Osteoblast (primary cell): ENCODE results near the gene SLC1A3. TPM values are rescaled to one million over a fixed set of nuclear protein-coding genes. Genes with fewer than 3 reads are reported as not detected.

Experiments
- DNase-seq: peaks from one replicate; pipeline ENCODE4 v3.0.0; 2011; ENCODE audit warnings: low spot score, mixed read lengths; ENCODE audit not compliant: insufficient read length; ENCODE audit errors: missing footprints
- H2AFZ ChIP-seq: 2 replicates; pipeline ENCODE4 v1.6.0; 2011; ENCODE audit warnings: mild to moderate bottlenecking, low read length
- H3K27ac ChIP-seq: 2 replicates; pipeline ENCODE4 v1.5.1; 2011; ENCODE audit warnings: mild to moderate bottlenecking, low read depth, low read length, moderate library complexity
- H3K27me3 ChIP-seq: 2 replicates; pipeline ENCODE4 v1.6.0; 2012; ENCODE audit warnings: mild to moderate bottlenecking, control low read depth, inconsistent platforms, low read length, moderate library complexity; ENCODE audit not compliant: insufficient read depth
- H3K36me3 ChIP-seq: 2 replicates; pipeline ENCODE4 v1.5.1; 2011; ENCODE audit warnings: mild to moderate bottlenecking, low read length, control low read depth, moderate library complexity; ENCODE audit not compliant: insufficient read depth
- H3K4me1 ChIP-seq: 2 replicates; pipeline ENCODE4 v1.5.1; 2011; ENCODE audit warnings: mild to moderate bottlenecking, low read length, control low read depth, moderate library complexity; ENCODE audit not compliant: insufficient read depth
- H3K4me2 ChIP-seq: 2 replicates; pipeline ENCODE4 v1.6.0; 2011; ENCODE audit warnings: mild to moderate bottlenecking, low read length; ENCODE audit not compliant: insufficient read depth
- H3K4me3 ChIP-seq: fragments of 200-600 bp; sonication (generic); 3 replicates; pipeline ENCODE4 v1.5.1; 2012; ENCODE audit warnings: mild to moderate bottlenecking, low read length, inconsistent platforms; ENCODE audit not compliant: insufficient read depth
- H3K79me2 ChIP-seq: 2 replicates; pipeline ENCODE4 v1.6.0; 2012; ENCODE audit warnings: mild to moderate bottlenecking, low read length, control low read depth, inconsistent platforms; ENCODE audit not compliant: insufficient read depth
- H3K9me3 ChIP-seq: 2 replicates; pipeline ENCODE4 v1.5.1; 2011; ENCODE audit warnings: low read depth, low read length, control low read depth
- H4K20me1 ChIP-seq: 2 replicates; pipeline ENCODE4 v1.6.0; 2012; ENCODE audit warnings: mild to moderate bottlenecking, low read length, control low read depth; ENCODE audit not compliant: insufficient read depth
- total RNA-seq: library from RNA; depleted of rRNA; stranded (reverse); fragments of >200 nt; gene quantifications from 2 replicates; pipeline ENCODE4 v1.2.3, GENCODE V29; 2012
- TF ChIP-seq, protein P1 (sequence below): IDR thresholded peaks from 2 replicates; pipeline ENCODE4 v1.5.1; 2011; ENCODE audit warnings: mild to moderate bottlenecking, low read depth, low read length, moderate library complexity; ENCODE audit errors: extremely low read depth

Gene SLC1A3
- total RNA-seq, 1 donor = 45.2 TPM

DNA sequence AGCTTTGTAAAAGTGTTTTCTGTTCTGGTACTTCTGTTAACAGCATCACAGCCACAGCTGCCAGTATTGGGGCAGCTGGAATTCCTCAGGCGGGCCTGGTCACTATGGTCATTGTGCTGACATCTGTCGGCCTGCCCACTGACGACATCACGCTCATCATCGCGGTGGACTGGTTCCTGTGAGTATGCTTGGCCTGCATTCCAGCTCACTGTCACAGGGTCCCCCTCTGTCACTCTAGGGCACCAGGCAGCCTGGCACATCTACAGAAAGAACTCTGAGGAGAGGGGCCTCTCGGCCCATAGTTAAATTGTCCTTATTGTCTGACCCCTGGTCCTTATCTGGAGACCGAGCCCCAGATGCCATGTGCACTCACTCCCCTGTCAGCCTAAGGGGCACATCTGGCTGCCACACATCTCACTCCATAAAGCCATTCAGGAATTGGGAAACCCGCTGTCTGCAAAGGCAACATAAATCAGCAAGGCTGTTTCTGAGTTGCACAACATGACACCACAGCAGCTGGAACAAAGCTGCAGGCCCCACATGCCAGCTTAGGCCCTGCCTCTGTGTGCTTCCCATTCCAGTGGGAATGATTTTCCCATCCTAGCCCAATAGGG, 77.5 kb downstream of the SLC1A3 start:
- no peak overlapping the region for H3K4me2 ChIP-seq
- no peak overlapping the region for H2AFZ ChIP-seq
- no peak overlapping the region for H3K4me3 ChIP-seq
- H4K20me1 ChIP-seq = no peaks in the 10 kb centered on the region
- TF ChIP-seq, protein P1, sequence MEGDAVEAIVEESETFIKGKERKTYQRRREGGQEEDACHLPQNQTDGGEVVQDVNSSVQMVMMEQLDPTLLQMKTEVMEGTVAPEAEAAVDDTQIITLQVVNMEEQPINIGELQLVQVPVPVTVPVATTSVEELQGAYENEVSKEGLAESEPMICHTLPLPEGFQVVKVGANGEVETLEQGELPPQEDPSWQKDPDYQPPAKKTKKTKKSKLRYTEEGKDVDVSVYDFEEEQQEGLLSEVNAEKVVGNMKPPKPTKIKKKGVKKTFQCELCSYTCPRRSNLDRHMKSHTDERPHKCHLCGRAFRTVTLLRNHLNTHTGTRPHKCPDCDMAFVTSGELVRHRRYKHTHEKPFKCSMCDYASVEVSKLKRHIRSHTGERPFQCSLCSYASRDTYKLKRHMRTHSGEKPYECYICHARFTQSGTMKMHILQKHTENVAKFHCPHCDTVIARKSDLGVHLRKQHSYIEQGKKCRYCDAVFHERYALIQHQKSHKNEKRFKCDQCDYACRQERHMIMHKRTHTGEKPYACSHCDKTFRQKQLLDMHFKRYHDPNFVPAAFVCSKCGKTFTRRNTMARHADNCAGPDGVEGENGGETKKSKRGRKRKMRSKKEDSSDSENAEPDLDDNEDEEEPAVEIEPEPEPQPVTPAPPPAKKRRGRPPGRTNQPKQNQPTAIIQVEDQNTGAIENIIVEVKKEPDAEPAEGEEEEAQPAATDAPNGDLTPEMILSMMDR = no peak
- H3K4me1 ChIP-seq = no peaks in the 10 kb centered on the region
- H3K9me3 ChIP-seq = no peaks in the 10 kb centered on the region
- no peaks in the 10 kb centered on the region for H3K27me3 ChIP-seq
- no peak for DNase-seq
- no peak overlapping the region for H3K27ac ChIP-seq
- H3K36me3 ChIP-seq = no peaks in the 10 kb centered on the region
- H3K79me2 ChIP-seq = no peaks in the 10 kb centered on the region

DNA sequence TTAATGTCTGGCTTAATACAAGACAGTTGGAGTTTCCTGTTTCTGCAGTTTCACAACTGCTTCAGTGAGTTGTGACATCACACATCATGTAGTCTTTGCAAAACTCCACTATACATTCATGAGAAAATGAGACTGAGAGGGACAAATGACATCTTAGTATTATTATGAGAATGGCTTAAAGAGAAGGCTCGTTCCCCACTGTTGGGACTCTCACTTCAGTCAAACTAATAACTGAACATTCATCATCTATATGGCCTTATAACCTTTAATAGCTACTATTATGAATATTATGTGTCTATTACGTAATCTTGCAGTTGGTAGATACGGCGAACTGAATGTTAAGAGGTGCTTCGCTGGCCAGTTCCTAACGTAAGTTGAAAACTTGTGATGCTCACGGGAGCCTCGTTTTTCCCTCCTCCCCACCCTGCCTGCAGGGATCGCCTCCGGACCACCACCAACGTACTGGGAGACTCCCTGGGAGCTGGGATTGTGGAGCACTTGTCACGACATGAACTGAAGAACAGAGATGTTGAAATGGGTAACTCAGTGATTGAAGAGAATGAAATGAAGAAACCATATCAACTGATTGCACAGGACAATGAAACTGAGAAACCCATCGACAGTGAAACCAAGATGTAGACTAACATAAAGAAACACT, 79.4 kb downstream of the SLC1A3 start:
- no peak overlapping the region for H3K4me3 ChIP-seq
- H3K4me1 ChIP-seq = peaks cover 10% of the 10 kb centered on the region
- no peaks in the 10 kb centered on the region for H3K79me2 ChIP-seq
- H3K27me3 ChIP-seq = no peaks in the 10 kb centered on the region
- no peak for DNase-seq
- H4K20me1 ChIP-seq = no peaks in the 10 kb centered on the region
- no peaks in the 10 kb centered on the region for H3K9me3 ChIP-seq
- no peak overlapping the region for H2AFZ ChIP-seq
- no peaks in the 10 kb centered on the region for H3K36me3 ChIP-seq
- H3K4me2 ChIP-seq = no peak overlapping the region
- H3K27ac ChIP-seq = no peak overlapping the region
- TF ChIP-seq, protein P1 = no peak

DNA sequence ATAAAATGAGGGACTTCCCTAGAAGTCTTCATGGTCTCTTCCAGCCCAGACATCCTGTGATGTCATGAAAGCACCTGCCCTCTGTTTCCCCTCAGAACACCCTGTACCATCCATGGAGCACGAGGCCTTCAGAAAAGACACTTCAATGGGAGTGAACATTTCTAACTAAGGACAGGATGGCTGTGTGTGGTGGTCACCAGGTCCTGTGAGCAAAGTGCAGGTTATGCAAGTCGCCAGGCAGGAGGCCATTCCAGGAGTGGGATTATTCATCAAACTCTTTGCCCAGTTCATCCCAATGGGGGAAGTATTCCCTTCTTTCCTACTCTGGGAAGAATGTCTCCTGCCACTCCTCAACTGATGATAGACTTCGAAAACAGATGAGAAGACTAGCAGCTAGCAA, 80.5 kb downstream of the SLC1A3 start:
- Histone ChIP-seq H3K9me3 (no peaks in the 10 kb centered on the region), H3K4me2 (no peak overlapping the region), H3K27me3 (no peaks in the 10 kb centered on the region), H4K20me1 (no peaks in the 10 kb centered on the region), H2AFZ (no peak overlapping the region), H3K4me3 (no peak overlapping the region), H3K36me3 (no peaks in the 10 kb centered on the region), H3K27ac (no peak overlapping the region), H3K4me1 (peaks cover 22% of the 10 kb centered on the region), H3K79me2 (no peaks in the 10 kb centered on the region)
- TF ChIP-seq, protein P1 = no peak
- no peak for DNase-seq

DNA sequence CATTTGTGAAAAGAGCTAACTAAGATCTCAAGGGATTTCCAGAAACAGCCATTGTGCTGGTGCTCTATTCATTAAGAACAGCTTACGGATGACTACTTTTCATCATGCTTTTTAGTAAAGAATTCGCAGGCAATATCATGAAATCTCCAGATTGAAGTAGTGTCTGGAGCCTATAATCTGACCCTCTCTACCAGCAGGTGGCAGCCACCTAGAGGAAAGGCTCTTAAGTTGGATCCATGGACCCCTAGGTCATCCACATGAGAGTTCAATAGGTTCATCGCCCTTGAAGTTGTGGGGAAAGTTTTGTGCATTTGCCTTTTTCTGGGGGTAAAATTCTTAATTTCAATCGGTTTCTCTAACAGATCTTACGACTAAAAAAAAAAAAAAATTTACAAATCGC, 82.3 kb downstream of the SLC1A3 start:
- H3K27me3 ChIP-seq = no peaks in the 10 kb centered on the region
- no peaks in the 10 kb centered on the region for H4K20me1 ChIP-seq
- H2AFZ ChIP-seq = no peak overlapping the region
- no peaks in the 10 kb centered on the region for H3K36me3 ChIP-seq
- H3K79me2 ChIP-seq = no peaks in the 10 kb centered on the region
- TF ChIP-seq, protein P1 = peak; percentile 30
- no peak overlapping the region for H3K4me2 ChIP-seq
- H3K4me3 ChIP-seq = no peak overlapping the region
- no peak overlapping the region for H3K27ac ChIP-seq
- DNase-seq = no peak
- H3K9me3 ChIP-seq = no peaks in the 10 kb centered on the region
- H3K4me1 ChIP-seq = peaks cover 37% of the 10 kb centered on the region
